Measurements from ENCODE around the gene NACA2.
A peak's percentile ranks its signal among the peaks of the same experiment; 100 is the strongest.
"Not testable (repeated sequence)": the region's sequence is repeated elsewhere in the genome, so short reads cannot be mapped to it uniquely, and the experiment has no call there.

NACA2 gene

GRCh38 chr17:61575983-61576382 lies 15.0 kb downstream of the NACA2 start:
- no peak for DNase-seq (ENCODE audit: low spot score)

- DNase-seq (ENCODE audit: low spot score), result peak; percentile 1
These were observed 15.6 kb downstream of the NACA2 start for GRCh38 chr17:61575352-61575975.

- DNase-seq (ENCODE audit: low spot score), result peak; percentile 75
These were observed 16.3 kb downstream of the NACA2 start for GRCh38 chr17:61574542-61575351.

GRCh38 chr17:61572547-61572946 lies 18.5 kb downstream of the NACA2 start:
- not testable (repeated sequence) for DNase-seq (ENCODE audit: low spot score)

- no peak for DNase-seq (ENCODE audit: low spot score)
These were observed 19.4 kb downstream of the NACA2 start for GRCh38 chr17:61571624-61572023.

- DNase-seq (ENCODE audit: low spot score), result peak; percentile 20
These were observed 20.9 kb downstream of the NACA2 start for GRCh38 chr17:61570118-61570517.

- DNase-seq (ENCODE audit: low spot score), result not testable (repeated sequence)
These were observed 21.5 kb downstream of the NACA2 start for GRCh38 chr17:61569525-61569924.

- DNase-seq (ENCODE audit: low spot score), result peak; percentile 92
These were observed 22.6 kb downstream of the NACA2 start for GRCh38 chr17:61568219-61569072.

- peak; percentile 67 for DNase-seq (ENCODE audit: low spot score)
These were observed 23.8 kb downstream of the NACA2 start for GRCh38 chr17:61567045-61567802.

- not testable (repeated sequence) for DNase-seq (ENCODE audit: low spot score)
These were observed 24.6 kb downstream of the NACA2 start for GRCh38 chr17:61566448-61566847.

GRCh38 chr17:61565850-61566249 lies 25.2 kb downstream of the NACA2 start:
- not testable (repeated sequence) for DNase-seq (ENCODE audit: low spot score)

GRCh38 chr17:61565213-61565612 lies 25.8 kb downstream of the NACA2 start:
- no peak for DNase-seq (ENCODE audit: low spot score)

GRCh38 chr17:61562287-61562686 lies 28.7 kb downstream of the NACA2 start:
- DNase-seq (ENCODE audit: low spot score), result no peak

GRCh38 chr17:61561354-61561753 lies 29.7 kb downstream of the NACA2 start:
- DNase-seq (ENCODE audit: low spot score), result no peak

- DNase-seq (ENCODE audit: low spot score), result no peak
These were observed 30.9 kb downstream of the NACA2 start for GRCh38 chr17:61560071-61560470.

GRCh38 chr17:61556224-61557188 lies 34.5 kb downstream of the NACA2 start:
- no peak for DNase-seq (ENCODE audit: low spot score)

- no peak for DNase-seq (ENCODE audit: low spot score)
These were observed 35.9 kb downstream of the NACA2 start for GRCh38 chr17:61555127-61555566.

- DNase-seq (ENCODE audit: low spot score), result no peak
These were observed 36.8 kb downstream of the NACA2 start for GRCh38 chr17:61554209-61554608.

- DNase-seq (ENCODE audit: low spot score), result not testable (repeated sequence)
These were observed 38.5 kb downstream of the NACA2 start for GRCh38 chr17:61552560-61552959.

- DNase-seq (ENCODE audit: low spot score), result peak; percentile 60
These were observed 39.7 kb downstream of the NACA2 start for GRCh38 chr17:61551255-61551742.
